GM18858 (cell line): ENCODE results near the gene DNAH10.
"Not testable (repeated sequence)": the region's sequence is repeated elsewhere in the genome, so short reads cannot be mapped to it uniquely, and the experiment has no call there.

ENCODE experiments used
- ATAC-seq: cut with Tn5 transposase; IDR thresholded peaks from one replicate; pipeline ENCODE4 v1.9.1; 2021; ENCODE audit not compliant: unreplicated experiment

Gene DNAH10

DNA sequence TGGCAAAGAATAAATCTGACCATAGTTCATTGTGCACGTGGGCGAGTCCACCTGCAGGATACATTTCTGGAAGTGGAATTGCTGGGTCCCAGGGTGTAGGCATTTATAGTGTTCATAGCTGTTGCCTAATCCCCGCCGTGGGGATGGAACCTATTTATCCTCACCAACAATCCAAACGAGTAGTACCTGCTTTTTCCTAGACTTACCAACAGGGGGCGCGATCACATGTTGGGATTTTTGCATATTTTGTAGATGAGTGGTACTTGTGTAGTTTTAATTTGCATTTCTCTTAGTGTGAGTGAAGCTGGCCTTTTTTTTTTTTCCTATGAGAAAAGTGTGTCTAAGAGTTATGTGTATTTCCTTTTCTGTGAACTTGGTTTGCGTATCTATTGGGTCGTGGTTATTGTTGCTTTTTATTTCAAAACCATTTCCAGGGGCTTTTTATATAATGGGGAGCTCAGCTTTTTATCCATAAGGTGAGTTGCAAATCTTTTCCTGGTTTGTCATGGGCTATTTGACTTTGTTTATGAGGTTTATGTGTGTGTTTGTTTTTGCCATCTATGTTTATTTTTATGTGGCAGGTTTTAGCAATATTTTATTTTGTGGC lies 143.3 kb downstream of the DNAH10 start:
- no peak for ATAC-seq

DNA sequence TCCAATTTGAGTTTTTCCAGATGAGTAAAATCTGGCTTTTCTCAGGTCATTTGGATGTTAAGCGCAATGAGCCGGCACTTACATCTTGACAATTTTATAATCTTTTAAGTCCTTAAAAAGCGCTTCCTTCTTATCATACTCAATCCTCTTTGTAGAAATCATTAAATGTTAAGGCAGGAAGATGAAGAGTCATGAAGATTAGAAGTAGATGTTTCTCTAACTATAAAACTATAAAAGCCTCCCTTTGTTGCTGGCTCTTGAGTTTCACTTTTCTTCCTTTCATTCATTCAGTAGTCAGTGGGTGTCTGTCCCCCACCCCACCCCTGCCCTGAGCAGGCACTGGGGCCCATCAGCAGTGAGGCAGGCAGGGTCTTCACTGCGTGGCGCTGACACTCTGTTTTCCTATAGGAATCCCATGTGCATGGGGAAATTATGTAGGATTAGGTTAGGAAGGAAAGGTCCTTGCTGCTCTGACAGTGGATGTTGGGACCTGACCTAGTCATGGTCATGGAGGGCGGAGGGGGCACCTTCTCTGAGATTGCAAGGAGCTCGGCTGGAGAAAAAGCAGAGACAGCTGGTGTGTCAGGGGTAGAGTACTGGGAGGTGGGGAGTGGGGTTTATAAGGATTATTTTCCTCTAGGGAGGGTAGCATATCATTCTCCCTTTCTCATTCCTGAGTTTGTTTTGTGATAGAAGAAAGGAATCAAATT lies 144.8 kb downstream of the DNAH10 start:
- no peak for ATAC-seq

DNA sequence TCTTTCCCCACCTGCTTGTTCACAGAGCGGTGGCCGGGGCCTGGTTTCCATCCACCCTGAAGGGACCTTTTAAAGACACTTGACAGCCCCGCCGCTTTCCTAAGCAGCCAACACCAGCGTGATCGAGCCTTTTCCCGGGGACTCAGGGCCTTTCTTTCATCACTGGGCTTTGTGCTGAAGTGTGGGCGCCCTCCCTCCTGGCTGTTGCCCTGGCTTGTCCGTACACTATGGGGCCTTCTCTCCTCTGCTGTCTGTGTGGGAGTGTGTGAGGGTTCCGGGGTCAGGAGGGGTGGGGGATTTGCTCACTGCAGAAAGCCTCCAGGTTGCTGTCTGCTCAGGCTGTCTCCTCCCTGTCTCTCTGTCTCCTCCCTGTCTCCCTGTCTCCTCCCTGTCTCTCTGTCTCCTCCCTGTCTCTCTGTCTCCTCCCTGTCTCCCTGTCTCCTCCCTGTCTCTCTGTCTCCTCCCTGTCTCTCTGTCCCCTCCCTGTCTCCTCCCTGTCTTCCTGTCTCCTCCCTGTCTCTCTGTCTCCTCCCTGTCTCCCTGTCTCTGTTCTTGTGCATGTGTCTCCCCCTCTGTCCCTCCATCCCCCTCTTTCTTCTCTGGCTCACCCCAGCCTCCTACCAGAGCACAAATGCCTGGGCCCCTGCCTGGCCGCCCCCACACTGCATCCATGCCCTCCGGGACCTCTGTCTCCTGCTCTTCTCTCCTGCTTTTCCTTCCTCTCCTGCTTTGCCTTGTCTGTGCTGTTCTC lies 145.8 kb downstream of the DNAH10 start:
- ATAC-seq: no peak

DNA sequence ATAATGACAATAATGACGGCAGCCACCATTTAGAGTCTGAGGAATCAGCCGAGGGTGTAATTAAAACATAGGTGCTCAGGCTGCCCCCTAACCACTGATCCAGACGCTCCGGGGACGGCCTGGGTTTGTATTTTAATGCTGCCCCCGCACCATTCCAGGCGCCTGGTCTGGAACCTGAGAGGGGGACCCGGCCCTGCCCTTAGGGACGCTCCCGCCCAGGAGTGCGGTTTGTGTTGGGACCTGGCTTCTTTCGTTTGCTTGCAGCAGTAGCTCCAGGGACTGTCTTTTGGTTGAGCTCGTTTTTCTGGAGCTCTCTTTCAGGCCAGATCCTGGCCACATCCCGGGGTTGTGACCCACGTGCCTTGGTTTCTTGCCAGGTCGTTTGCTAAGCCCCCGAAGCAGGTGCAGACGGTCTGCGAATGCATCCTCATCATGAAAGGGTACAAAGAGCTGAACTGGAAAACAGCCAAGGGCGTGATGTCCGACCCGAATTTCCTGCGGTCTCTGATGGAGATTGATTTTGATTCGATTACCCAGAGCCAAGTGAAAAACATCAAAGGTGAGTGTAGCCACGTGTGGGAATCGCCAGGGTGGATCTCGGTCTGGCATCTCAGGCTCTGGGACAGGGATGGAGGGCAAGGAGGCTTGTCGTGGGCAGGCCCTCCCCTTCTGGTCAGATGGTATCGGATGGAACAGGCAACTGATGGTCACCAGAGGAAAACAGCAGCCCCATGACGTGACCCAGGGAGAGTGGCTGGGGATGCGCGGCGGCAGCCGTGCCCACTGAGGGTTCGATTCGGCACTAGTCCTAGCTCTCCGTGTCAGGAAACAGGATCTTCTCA lies 147.0 kb downstream of the DNAH10 start:
- no peak for ATAC-seq

DNA sequence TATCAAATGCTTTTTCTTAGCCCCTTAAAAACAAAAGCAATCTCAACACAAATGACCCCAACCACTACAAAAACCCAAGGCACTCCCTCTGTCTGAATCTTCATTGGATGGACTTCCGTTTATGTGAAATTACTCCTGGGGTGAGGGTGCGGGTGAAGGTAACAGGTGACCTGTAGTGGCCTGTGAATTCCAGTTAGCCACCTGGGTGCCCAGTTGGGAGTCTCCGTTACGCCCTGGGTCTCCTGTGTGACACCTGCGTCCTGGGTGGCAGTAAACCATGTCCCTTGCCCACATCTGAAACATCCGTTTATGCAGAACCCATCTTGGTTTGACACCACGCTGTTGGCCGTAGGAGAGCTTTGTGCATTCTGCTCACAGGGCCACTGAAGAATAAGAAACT lies 148.0 kb downstream of the DNAH10 start:
- ATAC-seq: no peak

DNA sequence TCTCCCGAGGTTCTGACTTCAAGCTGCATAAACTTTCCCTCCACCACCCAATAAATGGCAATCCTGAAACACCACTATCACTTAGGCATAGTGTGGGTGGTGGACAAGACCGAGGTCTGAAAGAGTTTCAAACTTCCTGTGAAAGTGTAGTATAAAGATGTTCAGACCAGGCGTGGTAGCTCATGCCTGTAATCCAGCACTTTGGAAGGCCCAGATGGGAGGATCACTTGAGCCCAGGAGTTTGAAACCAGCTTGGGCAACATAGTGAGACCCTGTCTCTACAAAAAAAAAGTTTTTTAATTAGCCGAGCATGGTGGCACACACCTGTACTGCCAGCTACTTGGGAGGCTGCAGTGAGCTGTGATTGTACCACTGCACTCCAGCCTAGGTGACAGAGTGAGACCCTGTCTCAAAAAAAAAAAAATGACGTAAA lies 148.7 kb downstream of the DNAH10 start:
- no peak for ATAC-seq

DNA sequence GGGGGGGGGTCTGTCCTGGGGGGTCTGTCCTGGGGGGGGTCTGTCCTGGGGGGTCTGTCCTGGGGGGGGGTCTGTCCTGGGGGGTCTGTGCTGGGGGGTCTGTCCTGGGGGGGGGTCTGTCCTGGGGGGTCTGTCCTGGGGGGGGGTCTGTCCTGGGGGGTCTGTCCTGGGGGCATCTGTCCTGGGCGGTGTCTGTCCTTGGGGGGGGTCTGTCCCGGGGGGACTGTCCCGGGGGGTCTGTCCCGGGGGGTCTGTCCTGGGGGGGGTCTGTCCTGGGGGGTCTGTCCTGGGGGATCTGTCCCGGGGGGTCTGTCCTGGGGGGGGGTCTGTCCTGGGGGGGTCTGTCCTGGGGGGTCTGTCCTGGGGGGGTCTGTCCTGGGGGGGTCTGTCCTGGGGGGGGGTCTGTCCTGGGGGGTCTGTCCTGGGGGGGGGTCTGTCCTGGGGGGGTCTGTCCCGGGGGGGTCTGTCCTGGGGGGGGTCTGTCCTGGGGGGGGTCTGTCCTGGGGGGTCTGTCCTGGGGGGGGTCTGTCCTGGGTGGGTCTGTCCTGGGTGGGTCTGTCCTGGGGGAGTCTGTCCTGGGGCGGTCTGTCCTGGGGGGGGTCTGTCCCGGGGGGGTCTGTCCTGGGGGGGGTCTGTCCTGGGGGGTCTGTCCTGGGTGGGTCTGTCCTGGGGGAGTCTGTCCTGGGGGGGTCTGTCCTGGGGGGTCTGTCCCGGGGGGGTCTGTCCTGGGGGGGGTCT lies 149.7 kb downstream of the DNAH10 start:
- ATAC-seq: not testable (repeated sequence)

DNA sequence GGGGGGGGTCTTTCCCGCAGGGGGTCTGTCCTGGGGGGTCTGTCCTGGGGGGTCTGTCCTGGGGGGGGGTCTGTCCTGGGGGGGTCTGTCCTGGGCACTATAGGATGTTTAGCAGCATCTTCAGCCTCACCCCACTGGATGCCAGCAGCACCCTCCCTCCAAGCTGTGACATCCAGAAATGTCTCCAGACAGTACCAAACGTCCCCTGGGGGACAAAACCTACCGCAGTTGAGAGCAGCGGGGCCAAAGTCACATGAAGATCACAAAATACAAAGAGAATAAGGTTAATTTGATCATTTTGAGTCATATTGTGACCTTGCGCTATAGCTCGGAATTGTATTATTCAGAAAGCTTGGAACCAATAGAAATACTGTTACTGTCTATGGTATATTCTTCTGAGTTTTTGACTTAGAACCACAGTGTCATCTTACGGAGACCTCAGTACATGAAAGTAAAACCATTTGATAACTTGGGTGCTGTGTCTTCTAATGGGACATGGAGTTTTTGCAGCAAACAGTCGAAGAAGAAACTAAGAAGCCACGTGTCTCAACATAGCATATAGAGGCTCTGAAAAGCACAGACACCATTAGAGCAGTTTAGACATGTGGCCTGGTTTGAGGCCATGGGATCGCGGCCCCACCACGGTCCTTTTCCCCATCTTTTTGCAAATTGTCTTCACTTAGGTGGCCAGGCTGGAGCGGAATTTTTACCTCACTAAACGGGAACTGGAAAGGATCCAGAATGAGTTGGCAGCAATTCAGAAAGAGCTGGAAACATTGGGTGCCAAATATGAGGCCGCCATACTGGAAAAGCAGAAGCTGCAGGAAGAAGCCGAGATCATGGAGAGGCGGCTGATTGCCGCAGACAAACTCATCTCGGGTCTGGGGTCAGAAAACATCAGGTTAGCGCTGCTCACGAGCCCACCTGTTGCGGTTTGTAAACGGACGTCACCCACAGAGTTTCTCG lies 150.6 kb downstream of the DNAH10 start:
- no peak for ATAC-seq

DNA sequence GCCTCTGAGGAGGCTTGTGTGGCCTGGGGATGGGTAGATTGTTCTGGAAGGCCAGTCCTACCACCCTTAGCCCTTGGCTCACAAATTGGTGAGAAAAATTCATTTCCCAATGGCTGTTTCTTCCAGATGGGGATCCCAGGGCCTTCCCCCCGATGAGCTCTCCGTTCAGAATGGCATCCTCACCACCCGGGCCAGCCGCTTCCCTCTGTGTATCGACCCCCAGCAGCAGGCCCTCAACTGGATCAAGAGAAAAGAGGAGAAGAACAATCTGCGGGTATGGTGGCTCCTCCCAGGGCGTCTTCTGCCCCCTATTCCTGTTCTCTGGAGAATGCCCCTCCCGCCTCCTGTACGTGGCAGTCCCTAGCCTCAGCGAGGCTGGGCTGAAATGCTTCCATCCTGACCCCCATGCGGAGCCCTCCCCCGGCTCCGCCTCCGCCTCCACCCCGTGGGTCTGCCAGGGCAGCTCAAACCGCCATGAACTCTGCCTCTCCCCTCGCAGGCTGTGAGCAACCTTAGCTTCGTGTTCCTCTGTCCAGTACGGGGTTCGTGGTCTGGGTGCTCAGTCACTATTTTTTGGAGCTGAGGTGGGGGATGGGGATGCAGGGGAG lies 152.7 kb downstream of the DNAH10 start:
- ATAC-seq: no peak

DNA sequence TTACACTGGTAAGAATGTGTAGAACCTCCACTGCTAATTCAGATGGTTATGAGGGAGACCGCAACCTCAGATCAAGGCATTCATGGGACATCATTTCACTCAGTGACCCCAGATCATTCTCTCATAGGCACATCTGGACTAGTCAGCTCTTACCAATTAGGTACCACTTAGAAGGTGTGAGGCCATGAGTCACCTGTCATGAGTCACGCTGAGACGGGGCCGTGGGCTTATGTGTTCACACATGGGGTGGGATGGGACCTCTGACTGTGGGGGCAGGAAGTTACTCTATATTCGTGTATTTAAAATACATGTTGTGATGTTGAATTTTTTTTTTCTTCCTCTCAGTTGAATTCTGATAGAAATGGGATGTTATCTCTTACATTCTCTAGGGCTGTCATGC lies 154.6 kb downstream of the DNAH10 start:
- ATAC-seq: no peak

DNA sequence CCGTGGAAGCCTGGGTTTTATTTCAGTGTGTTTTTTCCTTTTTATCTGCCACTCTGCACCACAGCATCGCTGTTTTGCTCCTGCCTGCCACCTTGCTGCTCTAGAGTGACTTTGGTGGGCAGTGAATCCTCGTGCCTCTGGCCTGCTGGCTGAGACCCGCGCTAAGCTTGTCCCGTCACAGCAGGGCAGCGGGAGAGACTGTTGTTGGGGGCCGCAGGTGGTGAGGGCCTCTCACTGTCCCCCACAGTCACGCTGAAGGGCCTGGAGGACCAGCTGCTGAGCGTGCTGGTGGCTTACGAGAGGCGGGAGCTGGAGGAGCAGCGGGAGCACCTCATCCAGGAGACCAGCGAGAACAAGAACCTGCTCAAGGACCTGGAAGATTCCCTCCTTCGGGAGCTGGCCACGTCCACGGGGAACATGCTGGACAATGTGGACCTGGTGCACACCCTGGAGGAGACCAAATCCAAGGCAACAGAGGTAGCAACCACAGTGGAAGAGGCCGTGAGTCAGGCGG lies 155.3 kb downstream of the DNAH10 start:
- no peak for ATAC-seq

DNA sequence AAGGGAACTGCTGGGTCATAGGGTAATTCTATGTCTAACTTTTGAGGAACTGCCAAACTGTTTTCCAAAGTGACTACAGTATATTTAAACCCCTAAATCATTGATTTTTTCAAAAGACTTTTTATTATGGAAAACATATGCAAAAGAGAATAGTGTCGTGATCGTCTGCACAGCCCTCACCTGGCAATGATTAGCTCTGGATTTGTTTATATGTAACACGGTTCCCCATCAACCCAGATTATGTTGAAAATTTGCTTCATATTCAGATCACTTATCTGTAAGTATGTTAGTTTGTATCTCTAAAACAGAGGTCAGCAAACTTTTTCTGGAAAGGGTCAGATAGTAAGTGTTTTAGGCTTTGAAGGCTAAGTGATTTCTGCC lies 157.9 kb downstream of the DNAH10 start:
- no peak for ATAC-seq

DNA sequence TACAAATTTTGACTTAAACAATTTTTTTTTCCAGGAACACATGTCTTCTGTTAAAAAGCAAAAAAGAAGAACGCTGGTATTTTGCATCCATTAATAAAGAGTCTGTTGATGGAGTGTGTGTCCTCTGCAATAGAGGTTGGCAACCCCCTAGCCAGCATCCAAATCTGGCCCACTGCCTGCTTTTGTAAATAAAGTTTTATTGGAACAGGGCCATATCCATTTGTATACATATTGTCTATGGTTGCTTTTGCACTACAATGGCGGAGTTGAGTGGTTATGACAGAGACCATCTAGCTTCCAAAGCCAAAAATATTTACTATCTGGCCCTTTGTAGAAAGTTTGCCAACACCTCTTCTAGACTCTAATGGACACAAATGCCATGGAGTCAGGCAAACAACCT lies 160.9 kb downstream of the DNAH10 start:
- no peak for ATAC-seq

DNA sequence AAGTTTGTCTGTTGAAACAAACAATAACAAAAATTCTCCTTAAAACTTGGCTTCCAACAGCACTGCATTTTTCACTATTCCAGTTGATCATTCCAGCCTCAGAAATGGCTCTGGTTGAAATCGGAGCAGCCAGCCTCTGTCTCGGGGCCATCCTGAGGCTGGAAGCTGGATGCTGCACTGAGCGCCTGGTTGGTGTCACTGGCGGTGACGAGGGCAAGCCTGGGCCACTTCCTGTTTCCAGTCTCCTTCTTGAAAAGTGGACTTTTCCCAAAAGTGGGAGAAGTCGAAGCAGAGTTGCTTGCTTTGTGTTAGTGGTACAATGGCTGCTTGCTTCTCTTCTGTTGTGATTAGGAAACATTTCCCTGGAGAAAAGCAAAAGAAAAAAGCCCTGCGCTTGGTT lies 161.8 kb downstream of the DNAH10 start:
- no peak for ATAC-seq

DNA sequence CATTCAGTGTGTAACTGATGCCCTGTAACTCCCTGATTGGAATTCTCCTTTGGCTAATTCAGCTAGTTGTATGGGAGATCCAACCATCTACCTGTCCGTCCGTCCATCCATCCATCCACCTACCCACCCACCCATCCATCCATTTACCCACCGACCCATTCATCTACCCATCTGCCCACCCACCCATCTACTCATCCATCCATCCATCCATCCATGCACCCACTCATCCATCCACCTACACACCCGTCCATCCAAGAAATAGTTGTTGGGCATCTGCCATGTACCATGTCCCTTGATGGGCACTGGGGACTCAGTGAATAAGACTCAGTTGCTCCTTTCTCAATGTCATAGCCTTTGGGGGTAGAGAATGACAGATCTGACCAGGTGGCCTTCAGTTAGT lies 162.4 kb downstream of the DNAH10 start:
- no peak for ATAC-seq

DNA sequence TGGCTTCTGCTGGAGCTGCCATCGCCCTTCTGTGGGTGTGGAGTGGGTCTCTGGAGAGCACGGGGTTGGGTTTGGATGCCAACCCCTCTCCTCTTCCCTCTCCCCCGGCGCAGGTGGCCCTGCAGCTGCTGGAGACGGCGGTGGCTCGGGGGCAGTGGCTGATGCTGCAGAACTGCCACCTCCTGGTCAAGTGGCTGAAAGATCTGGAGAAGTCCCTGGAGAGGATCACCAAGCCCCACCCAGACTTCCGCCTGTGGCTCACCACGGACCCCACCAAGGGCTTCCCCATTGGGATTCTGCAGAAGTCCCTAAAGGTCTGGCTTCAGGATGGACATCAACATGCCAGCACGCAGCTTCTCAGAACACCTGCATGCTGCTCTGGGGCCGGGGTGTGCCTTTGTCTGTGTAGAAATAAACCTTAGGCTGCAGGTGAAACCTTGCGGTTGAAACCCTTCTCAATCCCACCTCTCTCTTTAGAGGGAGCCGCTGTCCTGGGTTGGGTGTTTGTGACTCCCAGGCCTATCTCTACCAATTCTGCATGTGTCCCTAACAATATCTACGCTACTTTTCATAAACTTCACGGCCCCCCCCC lies 166.3 kb downstream of the DNAH10 start:
- no peak for ATAC-seq

DNA sequence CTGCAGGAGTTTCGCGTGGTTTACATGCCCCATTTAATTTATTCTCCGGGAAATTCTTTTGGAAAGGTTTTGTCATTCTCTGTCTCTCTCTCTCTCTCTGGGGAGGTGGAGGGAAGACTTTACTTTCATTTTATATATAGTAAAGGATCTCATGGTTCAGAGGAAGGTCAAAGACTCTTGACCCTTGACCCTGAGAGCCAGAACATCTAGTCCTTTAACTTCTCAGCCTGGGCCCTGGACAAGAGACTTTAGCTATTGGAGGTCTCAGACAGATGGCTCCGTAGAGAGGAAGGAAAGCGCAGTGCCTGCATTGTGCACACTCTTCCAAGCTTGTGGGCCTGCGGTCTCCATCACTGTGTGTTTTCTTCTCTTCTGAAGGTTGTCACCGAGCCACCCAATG lies 166.8 kb downstream of the DNAH10 start:
- no peak for ATAC-seq

DNA sequence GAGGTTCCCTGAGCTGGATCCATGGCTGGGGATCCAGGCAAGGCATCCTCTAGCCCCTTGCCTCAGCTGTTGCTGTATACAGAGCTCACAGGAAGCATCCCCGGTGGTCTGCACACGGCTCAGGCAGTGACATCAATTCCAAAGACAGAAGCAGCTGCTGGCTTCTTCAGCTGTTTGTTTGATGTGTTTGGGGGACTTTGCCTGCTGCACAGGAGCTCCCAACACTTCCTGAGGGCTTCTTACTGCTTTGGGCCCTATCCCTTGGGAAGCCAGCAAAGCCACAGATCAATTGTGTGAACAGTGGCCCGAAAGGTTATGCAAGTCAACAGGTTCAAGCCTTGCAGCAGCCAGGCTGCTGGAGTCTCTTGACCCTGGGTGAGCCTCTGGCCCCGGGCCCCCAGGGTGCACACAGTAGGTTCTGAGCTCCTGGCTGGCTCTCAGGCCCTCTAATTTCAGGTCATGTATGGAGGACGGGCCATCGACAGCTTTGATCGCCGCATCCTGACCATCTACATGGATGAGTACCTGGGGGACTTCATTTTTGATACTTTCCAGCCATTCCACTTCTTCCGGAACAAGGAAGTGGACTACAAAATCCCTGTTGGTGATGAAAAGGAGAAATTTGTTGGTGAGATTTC lies 168.0 kb downstream of the DNAH10 start:
- no peak for ATAC-seq
